Parathyroid adenoma (tissue), 2 donors: ENCODE measurements around the gene COLQ.
A peak's percentile ranks its signal among the peaks of the same experiment; 100 is the strongest.

Source experiments
- H2AFZ ChIP-seq: fragments of 300-600 bp; sonication (generic); one replicate; pipeline ENCODE4 v1.7.0; 2017; ENCODE audit warnings: antibody characterized with exemption, mild to moderate bottlenecking
- H3K27ac ChIP-seq: fragments of 300-600 bp; sonication (generic); one replicate; pipeline ENCODE4 v1.7.0; 2017
- H3K27me3 ChIP-seq: fragments of 300-600 bp; sonication (generic); one replicate; pipeline ENCODE4 v1.7.0; 2017; ENCODE audit warnings: low read length; ENCODE audit not compliant: control insufficient read depth, insufficient read depth
- H3K36me3 ChIP-seq: fragments of 300-600 bp; sonication (generic); one replicate; pipeline ENCODE4 v1.7.0; 2017; ENCODE audit warnings: low read length; ENCODE audit not compliant: control insufficient read depth, insufficient read depth
- H3K4me1 ChIP-seq: fragments of 300-600 bp; sonication (generic); one replicate; pipeline ENCODE4 v1.7.0; 2017; ENCODE audit warnings: control low read depth
- H3K4me2 ChIP-seq: fragments of 300-600 bp; sonication (generic); one replicate; pipeline ENCODE4 v1.7.0; 2017; ENCODE audit warnings: low read length
- H3K4me3 ChIP-seq: fragments of 300-600 bp; sonication (generic); one replicate; pipeline ENCODE4 v1.7.0; 2017; ENCODE audit warnings: low read depth, low read length
- H3K79me2 ChIP-seq: fragments of 300-600 bp; sonication (generic); one replicate; pipeline ENCODE4 v1.7.0; 2017; ENCODE audit warnings: control low read depth
- H3K9ac ChIP-seq: fragments of 300-600 bp; sonication (generic); one replicate; pipeline ENCODE4 v1.7.0; 2017; ENCODE audit warnings: mild to moderate bottlenecking
- H3K9me3 ChIP-seq: fragments of 300-600 bp; sonication (generic); one replicate; pipeline ENCODE4 v1.7.0; 2017; ENCODE audit warnings: low read length; ENCODE audit not compliant: control insufficient read depth
- TF ChIP-seq, protein P1 (sequence below): fragments of 300-600 bp; sonication (generic); IDR thresholded peaks from one replicate; pipeline ENCODE4 v1.7.0; 2017; ENCODE audit warnings: antibody characterized with exemption, mild to moderate bottlenecking
- donor health status: primary hyperparathyroidism.

COLQ gene

GRCh38 chr3:15521573-15521965 is at the start of gene COLQ:
COLQ (minus strand) TSS chr3:15521706; CDS start chr3:15521625, 81 bp downstream.
- Histone ChIP-seq H3K4me1 (peaks cover 12% of the 10 kb centered on the region), H3K36me3 (no peaks in the 10 kb centered on the region), H3K4me3 (no peak within 1 kb of the TSS), H3K9me3 (no peaks in the 10 kb centered on the region), H3K79me2 (no peaks in the 10 kb centered on the region), H3K4me2 (no peak within 1 kb of the TSS), H3K27ac (no peak within 1 kb of the TSS), H3K27me3 (no peaks in the 10 kb centered on the region), H2AFZ (peak within 1 kb of the TSS; percentile 82), H3K9ac (no peak within 1 kb of the TSS)
- TF ChIP-seq, protein P1, sequence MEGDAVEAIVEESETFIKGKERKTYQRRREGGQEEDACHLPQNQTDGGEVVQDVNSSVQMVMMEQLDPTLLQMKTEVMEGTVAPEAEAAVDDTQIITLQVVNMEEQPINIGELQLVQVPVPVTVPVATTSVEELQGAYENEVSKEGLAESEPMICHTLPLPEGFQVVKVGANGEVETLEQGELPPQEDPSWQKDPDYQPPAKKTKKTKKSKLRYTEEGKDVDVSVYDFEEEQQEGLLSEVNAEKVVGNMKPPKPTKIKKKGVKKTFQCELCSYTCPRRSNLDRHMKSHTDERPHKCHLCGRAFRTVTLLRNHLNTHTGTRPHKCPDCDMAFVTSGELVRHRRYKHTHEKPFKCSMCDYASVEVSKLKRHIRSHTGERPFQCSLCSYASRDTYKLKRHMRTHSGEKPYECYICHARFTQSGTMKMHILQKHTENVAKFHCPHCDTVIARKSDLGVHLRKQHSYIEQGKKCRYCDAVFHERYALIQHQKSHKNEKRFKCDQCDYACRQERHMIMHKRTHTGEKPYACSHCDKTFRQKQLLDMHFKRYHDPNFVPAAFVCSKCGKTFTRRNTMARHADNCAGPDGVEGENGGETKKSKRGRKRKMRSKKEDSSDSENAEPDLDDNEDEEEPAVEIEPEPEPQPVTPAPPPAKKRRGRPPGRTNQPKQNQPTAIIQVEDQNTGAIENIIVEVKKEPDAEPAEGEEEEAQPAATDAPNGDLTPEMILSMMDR = no peak

- no peak overlapping the region for H3K9ac ChIP-seq
- H3K36me3 ChIP-seq = no peaks in the 10 kb centered on the region
- no peaks in the 10 kb centered on the region for H3K9me3 ChIP-seq
- H3K27me3 ChIP-seq = no peaks in the 10 kb centered on the region
- H2AFZ ChIP-seq = no peak overlapping the region
- no peak overlapping the region for H3K27ac ChIP-seq
- no peaks in the 10 kb centered on the region for H3K4me1 ChIP-seq
- TF ChIP-seq, protein P1 = no peak
- H3K79me2 ChIP-seq = no peaks in the 10 kb centered on the region
- no peak overlapping the region for H3K4me3 ChIP-seq
- no peak overlapping the region for H3K4me2 ChIP-seq
Measured at GRCh38 chr3:15563190-15563589, 41.7 kb upstream of the COLQ start.

GRCh38 chr3:15562560-15562959 is 41.1 kb upstream of the COLQ start:
- Histone ChIP-seq H3K79me2 (no peaks in the 10 kb centered on the region), H3K27me3 (no peaks in the 10 kb centered on the region), H3K9ac (no peak overlapping the region), H3K9me3 (no peaks in the 10 kb centered on the region), H3K36me3 (no peaks in the 10 kb centered on the region), H2AFZ (no peak overlapping the region), H3K27ac (no peak overlapping the region), H3K4me3 (no peak overlapping the region), H3K4me2 (no peak overlapping the region), H3K4me1 (no peaks in the 10 kb centered on the region)
- TF ChIP-seq, protein P1 = no peak

GRCh38 chr3:15558581-15558980 is 37.1 kb upstream of the COLQ start:
- no peak overlapping the region for H3K4me3 ChIP-seq
- H3K79me2 ChIP-seq = no peaks in the 10 kb centered on the region
- no peak overlapping the region for H3K4me2 ChIP-seq
- H3K9me3 ChIP-seq = no peaks in the 10 kb centered on the region
- H2AFZ ChIP-seq = no peak overlapping the region
- H3K27ac ChIP-seq = no peak overlapping the region
- TF ChIP-seq, protein P1 = no peak
- H3K9ac ChIP-seq = no peak overlapping the region
- no peaks in the 10 kb centered on the region for H3K27me3 ChIP-seq
- H3K36me3 ChIP-seq = no peaks in the 10 kb centered on the region
- H3K4me1 ChIP-seq = peaks cover 6% of the 10 kb centered on the region

DNA sequence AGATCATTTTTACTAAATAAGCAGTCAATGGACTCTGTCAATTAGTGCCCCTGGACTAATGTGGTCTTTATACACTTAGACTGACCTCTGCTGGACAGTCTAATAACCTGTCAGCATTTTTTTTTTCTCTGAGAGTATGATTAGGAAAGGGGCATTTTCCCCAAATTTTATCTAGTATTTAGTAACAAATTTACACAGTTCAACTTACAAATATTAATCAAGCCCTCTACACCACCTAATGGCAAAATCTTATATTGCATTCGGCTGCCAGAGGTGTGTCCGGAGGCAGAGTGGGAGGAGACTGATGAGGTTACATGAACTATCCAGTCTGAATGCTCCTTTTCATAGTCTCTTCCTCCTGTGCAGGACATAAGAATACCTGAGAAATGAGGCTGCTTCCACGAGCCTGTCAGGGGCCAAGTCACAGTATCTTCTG is 36.0 kb upstream of the COLQ start:
- Histone ChIP-seq H3K36me3 (no peaks in the 10 kb centered on the region), H3K4me3 (peak overlapping the region; percentile 3), H2AFZ (peak overlapping the region; percentile 14), H3K9me3 (no peaks in the 10 kb centered on the region), H3K4me2 (no peak overlapping the region), H3K79me2 (no peaks in the 10 kb centered on the region), H3K9ac (no peak overlapping the region), H3K4me1 (peaks cover 15% of the 10 kb centered on the region), H3K27ac (no peak overlapping the region), H3K27me3 (no peaks in the 10 kb centered on the region)
- TF ChIP-seq, protein P1 = peak; percentile 81
